ENCODE results near the gene TMA7. TPM values are rescaled to one million over a fixed set of nuclear protein-coding genes. Genes with fewer than 3 reads are reported as not detected.

The TMA7 gene
- total and polyA plus RNA-seq, 4 donors: 75.2 to 241 (median 113) TPM

DNA sequence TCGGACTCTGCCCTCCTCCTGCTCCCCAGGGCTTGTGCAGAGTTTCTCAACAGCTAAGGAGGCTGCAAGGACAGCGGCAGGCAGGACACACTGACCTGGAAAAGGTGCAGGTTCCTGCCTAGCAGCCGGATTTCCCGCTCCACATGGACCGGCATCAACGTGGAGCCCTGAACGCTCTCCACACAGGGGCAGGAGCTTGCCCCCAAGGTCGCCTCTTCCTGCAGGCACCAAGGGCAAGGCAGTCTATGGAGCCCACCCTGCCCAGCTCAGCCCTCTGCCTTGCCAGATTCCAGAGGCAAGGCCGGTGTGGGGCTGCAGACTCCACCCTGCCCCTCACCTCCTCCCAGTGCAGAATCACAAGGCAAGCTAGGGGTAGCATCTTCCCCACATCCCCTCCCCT, 20.9 kb upstream of the TMA7 start (continued):
- TF ChIP-seq, protein P1, sequence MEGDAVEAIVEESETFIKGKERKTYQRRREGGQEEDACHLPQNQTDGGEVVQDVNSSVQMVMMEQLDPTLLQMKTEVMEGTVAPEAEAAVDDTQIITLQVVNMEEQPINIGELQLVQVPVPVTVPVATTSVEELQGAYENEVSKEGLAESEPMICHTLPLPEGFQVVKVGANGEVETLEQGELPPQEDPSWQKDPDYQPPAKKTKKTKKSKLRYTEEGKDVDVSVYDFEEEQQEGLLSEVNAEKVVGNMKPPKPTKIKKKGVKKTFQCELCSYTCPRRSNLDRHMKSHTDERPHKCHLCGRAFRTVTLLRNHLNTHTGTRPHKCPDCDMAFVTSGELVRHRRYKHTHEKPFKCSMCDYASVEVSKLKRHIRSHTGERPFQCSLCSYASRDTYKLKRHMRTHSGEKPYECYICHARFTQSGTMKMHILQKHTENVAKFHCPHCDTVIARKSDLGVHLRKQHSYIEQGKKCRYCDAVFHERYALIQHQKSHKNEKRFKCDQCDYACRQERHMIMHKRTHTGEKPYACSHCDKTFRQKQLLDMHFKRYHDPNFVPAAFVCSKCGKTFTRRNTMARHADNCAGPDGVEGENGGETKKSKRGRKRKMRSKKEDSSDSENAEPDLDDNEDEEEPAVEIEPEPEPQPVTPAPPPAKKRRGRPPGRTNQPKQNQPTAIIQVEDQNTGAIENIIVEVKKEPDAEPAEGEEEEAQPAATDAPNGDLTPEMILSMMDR (IDR thresholded peaks at IDR 0.05; ENCODE audit: low read depth, low read length, missing input control): no peak
- TF ChIP-seq TAF1 (conservative IDR thresholded peaks at IDR 0.05): no peak
- TF ChIP-seq GABPA (IDR thresholded peaks at IDR 0.05 in 1 of 2, conservative IDR thresholded peaks at IDR 0.05 in 1 of 2): no peak

DNA sequence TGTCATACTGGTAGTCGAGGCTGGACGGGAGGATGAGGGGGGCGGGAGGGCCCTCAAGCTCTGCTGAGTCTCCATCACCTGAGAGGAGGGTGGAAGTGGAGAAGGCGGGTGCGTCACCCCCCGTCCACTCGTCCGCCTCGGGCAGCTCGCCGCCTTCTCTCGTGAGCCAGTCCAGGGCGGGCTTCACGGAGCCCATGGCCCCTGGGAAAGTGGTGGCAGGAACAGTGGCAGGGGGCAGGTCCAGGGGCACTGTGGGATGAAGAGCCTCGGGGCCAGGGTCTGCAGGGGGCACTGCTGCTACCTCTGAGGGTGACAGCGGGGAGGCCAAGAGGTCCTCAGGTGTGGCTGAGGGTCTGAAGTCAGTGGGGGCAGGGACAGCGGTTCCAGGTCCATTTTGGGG, 20.5 kb upstream of the TMA7 start:
- H3K4me3 ChIP-seq (ENCODE audit: low read depth in 1 of 3, low read length in 3 of 3): no peak overlapping the region
- no peak for TF ChIP-seq HNF4A (conservative IDR thresholded peaks at IDR 0.05)
- TF ChIP-seq, protein P2, sequence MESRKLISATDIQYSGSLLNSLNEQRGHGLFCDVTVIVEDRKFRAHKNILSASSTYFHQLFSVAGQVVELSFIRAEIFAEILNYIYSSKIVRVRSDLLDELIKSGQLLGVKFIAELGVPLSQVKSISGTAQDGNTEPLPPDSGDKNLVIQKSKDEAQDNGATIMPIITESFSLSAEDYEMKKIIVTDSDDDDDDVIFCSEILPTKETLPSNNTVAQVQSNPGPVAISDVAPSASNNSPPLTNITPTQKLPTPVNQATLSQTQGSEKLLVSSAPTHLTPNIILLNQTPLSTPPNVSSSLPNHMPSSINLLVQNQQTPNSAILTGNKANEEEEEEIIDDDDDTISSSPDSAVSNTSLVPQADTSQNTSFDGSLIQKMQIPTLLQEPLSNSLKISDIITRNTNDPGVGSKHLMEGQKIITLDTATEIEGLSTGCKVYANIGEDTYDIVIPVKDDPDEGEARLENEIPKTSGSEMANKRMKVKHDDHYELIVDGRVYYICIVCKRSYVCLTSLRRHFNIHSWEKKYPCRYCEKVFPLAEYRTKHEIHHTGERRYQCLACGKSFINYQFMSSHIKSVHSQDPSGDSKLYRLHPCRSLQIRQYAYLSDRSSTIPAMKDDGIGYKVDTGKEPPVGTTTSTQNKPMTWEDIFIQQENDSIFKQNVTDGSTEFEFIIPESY (IDR thresholded peaks at IDR 0.05): no peak
- TF ChIP-seq YY1 (IDR thresholded peaks at IDR 0.05): no peak
- TF ChIP-seq, protein P3, sequence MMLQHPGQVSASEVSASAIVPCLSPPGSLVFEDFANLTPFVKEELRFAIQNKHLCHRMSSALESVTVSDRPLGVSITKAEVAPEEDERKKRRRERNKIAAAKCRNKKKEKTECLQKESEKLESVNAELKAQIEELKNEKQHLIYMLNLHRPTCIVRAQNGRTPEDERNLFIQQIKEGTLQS (IDR thresholded peaks at IDR 0.05): no peak
- TF ChIP-seq HNF4G (IDR thresholded peaks at IDR 0.05): no peak
- TF ChIP-seq EGR1 (IDR thresholded peaks at IDR 0.05; ENCODE audit: low read depth in 2 of 2): no peak
- no peak for TF ChIP-seq RXRA (IDR thresholded peaks at IDR 0.05)
- no peak for TF ChIP-seq GABPA (IDR thresholded peaks at IDR 0.05 in 1 of 2, conservative IDR thresholded peaks at IDR 0.05 in 1 of 2)
- TF ChIP-seq REST (IDR thresholded peaks at IDR 0.05): no peak
- no peak for TF ChIP-seq FOXA1 (IDR thresholded peaks at IDR 0.05)
- TF ChIP-seq SP1 (IDR thresholded peaks at IDR 0.05): no peak
- no peak for TF ChIP-seq FOXA2 (IDR thresholded peaks at IDR 0.05)
- TF ChIP-seq, protein P1 (IDR thresholded peaks at IDR 0.05; ENCODE audit: low read depth, low read length, missing input control): no peak
- TF ChIP-seq NR2F2 (IDR thresholded peaks at IDR 0.05): no peak
- TF ChIP-seq, protein P4, sequence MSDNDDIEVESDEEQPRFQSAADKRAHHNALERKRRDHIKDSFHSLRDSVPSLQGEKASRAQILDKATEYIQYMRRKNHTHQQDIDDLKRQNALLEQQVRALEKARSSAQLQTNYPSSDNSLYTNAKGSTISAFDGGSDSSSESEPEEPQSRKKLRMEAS (IDR thresholded peaks at IDR 0.05): no peak
- no peak for TF ChIP-seq TAF1 (conservative IDR thresholded peaks at IDR 0.05)
- no peak for TF ChIP-seq JUND (IDR thresholded peaks at IDR 0.05)
- no peak for TF ChIP-seq RAD21 (IDR thresholded peaks at IDR 0.05)
- no peak for DNase-seq (ENCODE audit: low spot score)
- 93% methylated on average over 17 of the region's 17 CpGs for WGBS
- H3K9ac ChIP-seq (ENCODE audit: low read depth in 1 of 2, low read length in 2 of 2): no peak overlapping the region
- peaks cover 10 to 35% (median 21%) of the 10 kb centered on the region in 4 donors for H3K4me1 ChIP-seq (ENCODE audit: control insufficient read depth in 4 of 4, insufficient read depth in 4 of 4, low read length in 3 of 4)
- H3K36me3 ChIP-seq (ENCODE audit: control insufficient read depth in 4 of 4, insufficient read depth in 3 of 4, low read depth in 1 of 4, low read length in 3 of 4): peaks cover 12 to 57% (median 31%) of the 10 kb centered on the region in 4 donors
- no peaks in the 10 kb centered on the region for H3K27me3 ChIP-seq (ENCODE audit: control insufficient read depth in 4 of 4, insufficient read depth in 4 of 4, low read length in 3 of 4)
- no peak overlapping the region for H3K27ac ChIP-seq (ENCODE audit: low read depth in 1 of 2, low read length in 2 of 2)
- H3K9me3 ChIP-seq (ENCODE audit: control insufficient read depth in 4 of 4, low read length in 3 of 4): no peaks in the 10 kb centered on the region

All from liver (tissue), 9 donors.